Measurements from ENCODE around the gene TMEM169.

DNA sequence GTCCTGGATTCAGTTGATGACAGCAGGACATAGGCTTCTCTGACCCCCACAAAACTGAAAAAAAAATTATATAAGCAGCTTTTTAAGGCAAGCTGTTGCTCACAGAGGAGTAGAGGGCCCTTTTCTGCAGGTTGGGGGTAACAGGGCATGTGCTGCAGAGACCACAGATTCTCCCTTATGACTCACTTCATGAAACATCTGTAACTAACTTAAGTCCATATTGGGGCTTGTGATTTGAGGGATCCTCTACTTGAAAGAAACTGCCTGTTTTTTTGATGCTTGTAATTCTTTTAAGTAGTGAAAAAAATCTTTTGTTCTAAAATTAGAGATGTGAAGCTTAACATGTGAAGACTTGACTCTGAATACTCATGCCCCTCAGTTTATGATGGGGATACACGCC is 60.8 kb downstream of the TMEM169 start:
- TF ChIP-seq, protein P1, sequence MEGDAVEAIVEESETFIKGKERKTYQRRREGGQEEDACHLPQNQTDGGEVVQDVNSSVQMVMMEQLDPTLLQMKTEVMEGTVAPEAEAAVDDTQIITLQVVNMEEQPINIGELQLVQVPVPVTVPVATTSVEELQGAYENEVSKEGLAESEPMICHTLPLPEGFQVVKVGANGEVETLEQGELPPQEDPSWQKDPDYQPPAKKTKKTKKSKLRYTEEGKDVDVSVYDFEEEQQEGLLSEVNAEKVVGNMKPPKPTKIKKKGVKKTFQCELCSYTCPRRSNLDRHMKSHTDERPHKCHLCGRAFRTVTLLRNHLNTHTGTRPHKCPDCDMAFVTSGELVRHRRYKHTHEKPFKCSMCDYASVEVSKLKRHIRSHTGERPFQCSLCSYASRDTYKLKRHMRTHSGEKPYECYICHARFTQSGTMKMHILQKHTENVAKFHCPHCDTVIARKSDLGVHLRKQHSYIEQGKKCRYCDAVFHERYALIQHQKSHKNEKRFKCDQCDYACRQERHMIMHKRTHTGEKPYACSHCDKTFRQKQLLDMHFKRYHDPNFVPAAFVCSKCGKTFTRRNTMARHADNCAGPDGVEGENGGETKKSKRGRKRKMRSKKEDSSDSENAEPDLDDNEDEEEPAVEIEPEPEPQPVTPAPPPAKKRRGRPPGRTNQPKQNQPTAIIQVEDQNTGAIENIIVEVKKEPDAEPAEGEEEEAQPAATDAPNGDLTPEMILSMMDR (conservative IDR thresholded peaks at IDR 0.05) = no peak
- no peak for TF ChIP-seq ZFX (IDR thresholded peaks at IDR 0.05)
